K562 (cell line): ENCODE measurements around the gene RAB31. TPM values are rescaled to one million over a fixed set of nuclear protein-coding genes. Genes with fewer than 3 reads are reported as not detected.
A peak's percentile ranks its signal among the peaks of the same experiment; 100 is the strongest.

Experiments
- CSDE1 ChIP-seq, 2 experiments: fragments of 450-650 bp; IDR thresholded peaks; 2 replicates each; pipeline ENCODE4 v1.6.1; 2016; ENCODE audit warnings: mild to moderate bottlenecking in 1 of 2
- HNRNPH1 ChIP-seq: fragments of 200-400 bp; formaldehyde crosslinking; optimal IDR thresholded peaks from 2 replicates; pipeline ENCODE3; 2017; ENCODE audit warnings: low read depth, mild to moderate bottlenecking, low read length, moderate library complexity
- HNRNPUL1 ChIP-seq: fragments of 200-400 bp; formaldehyde crosslinking; IDR thresholded peaks from 2 replicates; pipeline ENCODE4 v1.6.1; 2017; ENCODE audit warnings: low read length
- MED1 ChIP-seq: sonication (generic); formaldehyde crosslinking; IDR thresholded peaks from 2 replicates; pipeline ENCODE4 v1.8.1; 2023; ENCODE audit warnings: missing genetic modification reagents, borderline replicate concordance
- NFATC3 ChIP-seq: fragments of 450-650 bp; IDR thresholded peaks from 2 replicates; pipeline ENCODE4 v1.6.1; 2017; ENCODE audit warnings: mild to moderate bottlenecking
- NFIC ChIP-seq: fragments of 450-650 bp; IDR thresholded peaks from 2 replicates; pipeline ENCODE4 v1.6.1; 2017; ENCODE audit warnings: mild to moderate bottlenecking, inconsistent platforms
- SMARCA5 ChIP-seq: fragments of 450-650 bp; IDR thresholded peaks from 2 replicates; pipeline ENCODE4 v1.6.1; 2016
- SMARCE1 ChIP-seq: fragments of 450-650 bp; IDR thresholded peaks from 2 replicates; pipeline ENCODE4 v1.7.1; 2016; ENCODE audit warnings: mild to moderate bottlenecking
- TAL1 ChIP-seq: fragments of 450-650 bp; IDR thresholded peaks from 2 replicates; pipeline ENCODE4 v1.6.1; 2016; ENCODE audit warnings: mild to moderate bottlenecking
- TBL1XR1 ChIP-seq, 2 experiments: IDR thresholded peaks; 2 replicates each; pipeline ENCODE4 v1.6.1; 2012; ENCODE audit warnings: improper control_type of control experiment in 2 of 2, low read length in 2 of 2, mild to moderate bottlenecking in 1 of 2
- TFAM ChIP-seq: fragments of 250-450 bp; sonication (Bioruptor Pico); conservative IDR thresholded peaks from 2 replicates; pipeline ENCODE4 v1.5.0; 2021; ENCODE audit warnings: mild to moderate bottlenecking, moderate library complexity
- WHSC1 ChIP-seq: IDR thresholded peaks from one replicate; pipeline ENCODE4 v1.6.1; 2012; ENCODE audit warnings: low read length, control low read depth, inconsistent platforms
- XRCC3 ChIP-seq: fragments of 450-650 bp; IDR thresholded peaks from 2 replicates; pipeline ENCODE4 v1.6.1; 2017; ENCODE audit warnings: mild to moderate bottlenecking, moderate library complexity
- ZC3H4 ChIP-seq: sonication (generic); formaldehyde crosslinking; IDR thresholded peaks from 2 replicates; pipeline ENCODE4 v1.9.0; 2021; ENCODE audit warnings: missing genetic modification reagents, borderline replicate concordance
- ZNF175 ChIP-seq: fragments of 200-800 bp; sonication (Bioruptor generic); IDR thresholded peaks from 2 replicates; pipeline ENCODE4 v1.6.1; 2016; ENCODE audit warnings: low read depth, mild to moderate bottlenecking, missing genetic modification characterization, missing compliant biosample characterization
- ZNF212 ChIP-seq: fragments of 450-650 bp; formaldehyde crosslinking; IDR thresholded peaks from 2 replicates; pipeline ENCODE4 v1.4.0; 2020; ENCODE audit warnings: mild to moderate bottlenecking
- ZNF232 ChIP-seq: sonication (generic); formaldehyde crosslinking; IDR thresholded peaks from 2 replicates; pipeline ENCODE4 v1.8.0; 2022; ENCODE audit warnings: mild to moderate bottlenecking, missing genetic modification reagents
- ZNF280A ChIP-seq: fragments of 450-650 bp; IDR thresholded peaks from 2 replicates; pipeline ENCODE4 v1.6.1; 2018; ENCODE audit warnings: mild to moderate bottlenecking, low read depth; ENCODE audit not compliant: partially characterized antibody
- ZNF311 ChIP-seq: fragments of 250-450 bp; sonication (Bioruptor Pico); IDR thresholded peaks from 2 replicates; pipeline ENCODE4 v1.4.0; 2020; ENCODE audit warnings: mild to moderate bottlenecking, moderate library complexity
- ZNF316 ChIP-seq: fragments of 450-650 bp; IDR thresholded peaks from 2 replicates; pipeline ENCODE4 v1.6.1; 2016
- ZNF507 ChIP-seq: conservative IDR thresholded peaks from 2 replicates; pipeline ENCODE4 v1.6.1; 2017; ENCODE audit warnings: missing genetic modification characterization, missing compliant biosample characterization
- polyA plus RNA-seq, 8 experiments: library from polyadenylated mRNA; depleted of rRNA in 4 of 8; stranded (reverse) in 5 of 8; unstranded in 3 of 8; fragments of >200 nt; fragmentation: Nextera tagmentation in 2 of 8; fragmentation: Illumina TruSeq in 1 of 8; extraction: Ambion mirVana in 2 of 8; extraction: Trizol in 1 of 8; gene quantifications; 2 replicates each; pipeline versions ENCODE4 v1.2.1 to v1.2.3, GENCODE V29; 2011 to 2014; ENCODE audit warnings: inconsistent platforms in 1 of 8, missing spikeins in 1 of 8
- total RNA-seq, 7 experiments: library from RNA; depleted of rRNA in 6 of 7; stranded (reverse); fragments of >200 nt in 6 of 7; fragmentation: Illumina TruSeq in 2 of 7; extraction: Trizol in 2 of 7; gene quantifications; 2 replicates each; pipeline versions ENCODE4 v1.2.1 to v1.2.3, GENCODE V29; 2011 to 2021; ENCODE audit warnings: low replicate concordance in 1 of 7
- TF ChIP-seq, protein P1 (sequence below), 2 experiments: fragments of 200-800 bp in 1 of 2; sonication (Bioruptor generic) in 1 of 2; sonication (generic) in 1 of 2; formaldehyde crosslinking in 1 of 2; IDR thresholded peaks in 1 of 2; conservative IDR thresholded peaks in 1 of 2; 2 replicates each; pipeline versions ENCODE4 v1.5.0 to v1.6.1; 2016 to 2020; ENCODE audit warnings: missing compliant biosample characterization in 1 of 2, missing genetic modification characterization in 1 of 2, missing genetic modification reagents in 1 of 2
- TF ChIP-seq, protein P2 (sequence below): fragments of 250-450 bp; sonication (Bioruptor Pico); IDR thresholded peaks from 2 replicates; pipeline ENCODE4 v1.9.0; 2021; ENCODE audit warnings: mild to moderate bottlenecking, inconsistent platforms
- TF ChIP-seq, protein P3 (sequence below): fragments of 450-650 bp; IDR thresholded peaks from 2 replicates; pipeline ENCODE4 v1.6.1; 2017; ENCODE audit warnings: mild to moderate bottlenecking, moderate library complexity

The RAB31 gene
- total and polyA plus RNA-seq, 9 of the 15 experiments (the other 6 are each of a cell fraction or from before 2014, with no cell fraction given): 20.7 to 70.4 (median 41.3) TPM

- no peak for TF ChIP-seq ZC3H4 (CRISPR knock-in tag)
- TF ChIP-seq SMARCA5: no peak
- peak; percentile 31 for TF ChIP-seq WHSC1
- no peak for TF ChIP-seq CSDE1 (IDR thresholded peaks at IDR 0.05)
- peak; percentile 93 for TF ChIP-seq NFIC
- no peak for TF ChIP-seq XRCC3
- no peak for TF ChIP-seq HNRNPUL1
- TF ChIP-seq ZNF175 (CRISPR knock-in tag): peak; percentile 61; the same call in 1 of the 2 replicates
- no peak for TF ChIP-seq ZNF507 (tag)
- TF ChIP-seq, protein P1, sequence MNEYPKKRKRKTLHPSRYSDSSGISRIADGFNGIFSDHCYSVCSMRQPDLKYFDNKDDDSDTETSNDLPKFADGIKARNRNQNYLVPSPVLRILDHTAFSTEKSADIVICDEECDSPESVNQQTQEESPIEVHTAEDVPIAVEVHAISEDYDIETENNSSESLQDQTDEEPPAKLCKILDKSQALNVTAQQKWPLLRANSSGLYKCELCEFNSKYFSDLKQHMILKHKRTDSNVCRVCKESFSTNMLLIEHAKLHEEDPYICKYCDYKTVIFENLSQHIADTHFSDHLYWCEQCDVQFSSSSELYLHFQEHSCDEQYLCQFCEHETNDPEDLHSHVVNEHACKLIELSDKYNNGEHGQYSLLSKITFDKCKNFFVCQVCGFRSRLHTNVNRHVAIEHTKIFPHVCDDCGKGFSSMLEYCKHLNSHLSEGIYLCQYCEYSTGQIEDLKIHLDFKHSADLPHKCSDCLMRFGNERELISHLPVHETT (CRISPR knock-in tag; conservative IDR thresholded peaks at IDR 0.05 in 1 of 2, IDR thresholded peaks at IDR 0.05 in 1 of 2): peak in 1 of 2 experiments; percentile 83; a peak in 2 of 4 replicates
- TF ChIP-seq, protein P2, sequence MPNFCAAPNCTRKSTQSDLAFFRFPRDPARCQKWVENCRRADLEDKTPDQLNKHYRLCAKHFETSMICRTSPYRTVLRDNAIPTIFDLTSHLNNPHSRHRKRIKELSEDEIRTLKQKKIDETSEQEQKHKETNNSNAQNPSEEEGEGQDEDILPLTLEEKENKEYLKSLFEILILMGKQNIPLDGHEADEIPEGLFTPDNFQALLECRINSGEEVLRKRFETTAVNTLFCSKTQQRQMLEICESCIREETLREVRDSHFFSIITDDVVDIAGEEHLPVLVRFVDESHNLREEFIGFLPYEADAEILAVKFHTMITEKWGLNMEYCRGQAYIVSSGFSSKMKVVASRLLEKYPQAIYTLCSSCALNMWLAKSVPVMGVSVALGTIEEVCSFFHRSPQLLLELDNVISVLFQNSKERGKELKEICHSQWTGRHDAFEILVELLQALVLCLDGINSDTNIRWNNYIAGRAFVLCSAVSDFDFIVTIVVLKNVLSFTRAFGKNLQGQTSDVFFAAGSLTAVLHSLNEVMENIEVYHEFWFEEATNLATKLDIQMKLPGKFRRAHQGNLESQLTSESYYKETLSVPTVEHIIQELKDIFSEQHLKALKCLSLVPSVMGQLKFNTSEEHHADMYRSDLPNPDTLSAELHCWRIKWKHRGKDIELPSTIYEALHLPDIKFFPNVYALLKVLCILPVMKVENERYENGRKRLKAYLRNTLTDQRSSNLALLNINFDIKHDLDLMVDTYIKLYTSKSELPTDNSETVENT: no peak
- no peak for TF ChIP-seq HNRNPH1
- TF ChIP-seq TAL1: no peak
- TF ChIP-seq SMARCE1: peak; percentile 43; the same call in 1 of the 2 replicates
- TF ChIP-seq TFAM: no peak
- TF ChIP-seq ZNF212 (CRISPR knock-in tag): no peak
- peak in 1 of 2 experiments; percentile 47; a peak in 1 of 4 replicates for TF ChIP-seq TBL1XR1 (IDR thresholded peaks at IDR 0.05; ENCODE audit: low read length in 2 of 2)
- no peak for TF ChIP-seq MED1 (CRISPR knock-in tag)
- no peak for TF ChIP-seq NFATC3
- TF ChIP-seq, protein P3, sequence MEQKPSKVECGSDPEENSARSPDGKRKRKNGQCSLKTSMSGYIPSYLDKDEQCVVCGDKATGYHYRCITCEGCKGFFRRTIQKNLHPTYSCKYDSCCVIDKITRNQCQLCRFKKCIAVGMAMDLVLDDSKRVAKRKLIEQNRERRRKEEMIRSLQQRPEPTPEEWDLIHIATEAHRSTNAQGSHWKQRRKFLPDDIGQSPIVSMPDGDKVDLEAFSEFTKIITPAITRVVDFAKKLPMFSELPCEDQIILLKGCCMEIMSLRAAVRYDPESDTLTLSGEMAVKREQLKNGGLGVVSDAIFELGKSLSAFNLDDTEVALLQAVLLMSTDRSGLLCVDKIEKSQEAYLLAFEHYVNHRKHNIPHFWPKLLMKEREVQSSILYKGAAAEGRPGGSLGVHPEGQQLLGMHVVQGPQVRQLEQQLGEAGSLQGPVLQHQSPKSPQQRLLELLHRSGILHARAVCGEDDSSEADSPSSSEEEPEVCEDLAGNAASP: no peak
- TF ChIP-seq ZNF316: no peak
- TF ChIP-seq ZNF311 (CRISPR knock-in tag): peak; percentile 85
- no peak for TF ChIP-seq ZNF280A
- TF ChIP-seq ZNF232 (CRISPR knock-in tag): no peak
Observed at GRCh38 chr18:9827793-9828505, 119.8 kb downstream of the RAB31 start (continued).
